ENCODE data around the gene TXNDC5. TPM values are rescaled to one million over a fixed set of nuclear protein-coding genes. Genes with fewer than 3 reads are reported as not detected.

Gene TXNDC5
- total and polyA plus RNA-seq, 2 donors (not counting 3 experiments of a cell fraction or from before 2014, with no cell fraction given): 1,665 to 2,629 TPM

- BruUV-seq (replicated peaks): no TSS peak
- FAIRE-seq (no peak), DNase-seq (ENCODE audit: low read depth, low spot score) (no peak)
- intact Hi-C loops (cut with micrococcal nuclease): no loop called here
- H3K9me1 ChIP-seq (replicated peaks; ENCODE audit: control insufficient read depth, extremely low read depth, insufficient read depth, low read length): no peaks in the 10 kb centered on the region
- H3K36me3 ChIP-seq (ENCODE audit: control insufficient read depth in 2 of 2, extremely low read depth in 1 of 2, insufficient read depth in 2 of 2, low read length in 2 of 2): no peaks in the 10 kb centered on the region
- CTCF ChIA-PET: interaction anchor here (1.2 kb wide), 1 partner anchor 17 kb away, joined by 5 read pairs; no protein-coding TSS in a partner anchor
- no peak overlapping the region for H3K9ac ChIP-seq (replicated peaks; ENCODE audit: extremely low read depth, insufficient read depth, low read length)
- no peaks in the 10 kb centered on the region for H3K9me3 ChIP-seq (replicated peaks; ENCODE audit: control insufficient read depth, insufficient read depth, low read length)
- H3K27ac ChIP-seq (ENCODE audit: insufficient read depth, low read depth, low read length): no peak overlapping the region
- no peak overlapping the region for H3K4me2 ChIP-seq (ENCODE audit: insufficient read depth, low read length)
- dilution Hi-C loops (cut with MboI; ENCODE audit: extremely low pct_ligation_motif_present, low sequenced_read_pairs): no loop called here
- POLR2A ChIA-PET: no interaction called here
- H4K20me1 ChIP-seq (replicated peaks; ENCODE audit: control insufficient read depth, extremely low read depth, insufficient read depth, low read length): no peaks in the 10 kb centered on the region
- no peak for TF ChIP-seq GATA2 (IDR thresholded peaks at IDR 0.05; ENCODE audit: insufficient read depth, insufficient read length, low read depth, low read length)
- no peak for TF ChIP-seq POLR2A (IDR thresholded peaks at IDR 0.05; ENCODE audit: low read depth, low read length)
- no peak for TF ChIP-seq CTCF (IDR thresholded peaks at IDR 0.05; ENCODE audit: extremely low read depth in 1 of 2, insufficient read depth in 1 of 2, low read depth in 1 of 2, low read length in 2 of 2)
- TF ChIP-seq POLR2AphosphoS5 (IDR thresholded peaks at IDR 0.05; ENCODE audit: insufficient read depth, low read depth, low read length): no peak
- TF ChIP-seq JUN (IDR thresholded peaks at IDR 0.05; ENCODE audit: borderline replicate concordance, insufficient read depth, insufficient read length, low read depth): no peak
- TF ChIP-seq, protein P1, sequence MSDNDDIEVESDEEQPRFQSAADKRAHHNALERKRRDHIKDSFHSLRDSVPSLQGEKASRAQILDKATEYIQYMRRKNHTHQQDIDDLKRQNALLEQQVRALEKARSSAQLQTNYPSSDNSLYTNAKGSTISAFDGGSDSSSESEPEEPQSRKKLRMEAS (IDR thresholded peaks at IDR 0.05; ENCODE audit: insufficient read depth, insufficient read length): no peak
- no peak for TF ChIP-seq EZH2 (IDR thresholded peaks at IDR 0.05; ENCODE audit: borderline replicate concordance, low read depth, low read length, severe bottlenecking)
- TF ChIP-seq MYC (IDR thresholded peaks at IDR 0.05; ENCODE audit: low read depth, low read length): no peak
- no peak for TF ChIP-seq FOS (IDR thresholded peaks at IDR 0.05; ENCODE audit: borderline replicate concordance, insufficient read depth, low read length)
- H3K27me3 ChIP-seq (ENCODE audit: control insufficient read depth in 2 of 2, insufficient read depth in 2 of 2, low read length in 2 of 2): no peaks in the 10 kb centered on the region
- no peak overlapping the region for H3K4me3 ChIP-seq (replicated peaks in 1 of 3; ENCODE audit: insufficient read depth in 1 of 3, low read depth in 1 of 3, low read length in 3 of 3)
- H3K79me2 ChIP-seq (ENCODE audit: control insufficient read depth, insufficient read depth, low read length): no peaks in the 10 kb centered on the region
- H2AFZ ChIP-seq (ENCODE audit: low read depth, low read length): no peak overlapping the region
- H3K4me1 ChIP-seq (ENCODE audit: control insufficient read depth, extremely low read depth, insufficient read depth, low read length): no peaks in the 10 kb centered on the region
Measured at GRCh38 chr6:7922596-7922995, 12.0 kb upstream of the TXNDC5 start.

Data from endothelial cell of umbilical vein (primary cell).